GM12878 (cell line): ENCODE data around the gene NPL. TPM values are rescaled to one million over a fixed set of nuclear protein-coding genes. Genes with fewer than 3 reads are reported as not detected.

Experiments used
- ATAC-seq: fragments of 200-7000 bp; cut with Tn5 transposase; 3 replicates; pipeline ENCODE4 v1.9.1; 2020; ENCODE audit warnings: mild to moderate bottlenecking, moderate library complexity
- BruUV-seq: library from RNA; stranded (reverse); fragments of 400-500 nt; replicated peaks from 2 replicates; lab custom pipeline; 2021; lab: Mats Ljungman, UMichigan
- CTCF ChIA-PET: fragments of 300-600 bp; sonication (Branson Sonifier 250); formaldehyde crosslinking; extraction: SDS; loops from one replicate; lab custom pipeline; 2021; ENCODE audit warnings: inconsistent platforms; lab: Yijun Ruan, JAX
- POLR2A ChIA-PET: fragments of 350-600 bp; formaldehyde crosslinking; extraction: SDS; loops from one replicate; lab custom pipeline; 2021; ENCODE audit warnings: inconsistent platforms; lab: Charles Lee
- RAD21 ChIA-PET: fragments of 300-600 bp; sonication (Branson Sonifier 250); formaldehyde crosslinking; loops from one replicate; lab custom pipeline; 2023; ENCODE audit warnings: antibody characterized with exemption; ENCODE audit not compliant: unreplicated experiment; lab: Charles Lee
- SMC1A ChIA-PET: fragments of 300-600 bp; sonication (Branson Sonifier 250); formaldehyde crosslinking; loops from one replicate; lab custom pipeline; 2023; ENCODE audit not compliant: unreplicated experiment, uncharacterized antibody; lab: Charles Lee
- DNase-seq: peaks from one replicate; pipeline ENCODE4 v3.0.0-alpha.2; 2011; ENCODE audit warnings: low read depth, low spot score
- FAIRE-seq: peaks from 3 replicates; lab custom pipeline; 2011; peaks lifted over from hg19 to GRCh38; lab: Jason Lieb, UNC
- H2AFZ ChIP-seq: 2 replicates; pipeline ENCODE4 v1.6.0; 2011; ENCODE audit warnings: low read depth, low read length, control low read depth; ENCODE audit not compliant: control insufficient read depth
- H3K27ac ChIP-seq: 2 replicates; pipeline ENCODE4 v1.5.1; 2011; ENCODE audit warnings: control low read depth; ENCODE audit not compliant: control insufficient read depth, insufficient read depth
- H3K27me3 ChIP-seq, 2 experiments: replicated peaks in 1 of 2; 2 replicates each; pipeline versions ENCODE4 v1.6.0 to v1.6.1; 2011; ENCODE audit warnings: low read length in 1 of 2; ENCODE audit not compliant: control insufficient read depth in 2 of 2, insufficient read depth in 2 of 2
- H3K36me3 ChIP-seq, 2 experiments: 2 replicates each; pipeline ENCODE4 v1.5.1; 2011; ENCODE audit warnings: low read length in 1 of 2; ENCODE audit not compliant: control insufficient read depth in 2 of 2, insufficient read depth in 2 of 2
- H3K4me1 ChIP-seq: 2 replicates; pipeline ENCODE4 v1.6.1; 2011; ENCODE audit warnings: mild to moderate bottlenecking, low read length, moderate library complexity, mixed read lengths; ENCODE audit not compliant: control insufficient read depth, insufficient read depth
- H3K4me2 ChIP-seq: 2 replicates; pipeline ENCODE4 v1.6.0; 2011; ENCODE audit warnings: control low read depth; ENCODE audit not compliant: control insufficient read depth, insufficient read depth
- H3K4me3 ChIP-seq: fragments of 200-600 bp; sonication (generic); 2 replicates; pipeline ENCODE4 v1.5.1; 2016
- H3K79me2 ChIP-seq: 2 replicates; pipeline ENCODE4 v1.6.0; 2011; ENCODE audit warnings: low read length; ENCODE audit not compliant: control insufficient read depth, insufficient read depth
- H3K9ac ChIP-seq: 2 replicates; pipeline ENCODE4 v1.8.0; 2011; ENCODE audit warnings: low read length, control low read depth, mixed read lengths; ENCODE audit not compliant: control insufficient read depth, insufficient read depth
- H3K9me3 ChIP-seq: replicated peaks from 3 replicates; pipeline ENCODE4 v1.5.1; 2011; ENCODE audit warnings: mild to moderate bottlenecking, low read length; ENCODE audit not compliant: control insufficient read depth, insufficient read depth
- H4K20me1 ChIP-seq: 2 replicates; pipeline ENCODE4 v1.6.0; 2011; ENCODE audit not compliant: control insufficient read depth, insufficient read depth
- HCFC1 ChIP-seq: fragments of 150-350 bp; IDR thresholded peaks from 2 replicates; pipeline ENCODE4 v1.6.1; 2014; ENCODE audit warnings: low read length
- IKZF1 ChIP-seq: fragments of 450-650 bp; conservative IDR thresholded peaks from 2 replicates; pipeline ENCODE4 v1.6.1; 2017; ENCODE audit warnings: antibody characterized with exemption, mild to moderate bottlenecking
- NR2C2 ChIP-seq: IDR thresholded peaks from 2 replicates; pipeline ENCODE4 v1.6.1; 2011; ENCODE audit warnings: borderline replicate concordance, low read depth; ENCODE audit not compliant: control insufficient read depth, insufficient read length
- POLR2AphosphoS2 ChIP-seq: IDR thresholded peaks from 2 replicates; pipeline ENCODE4 v1.6.1; 2011; ENCODE audit warnings: low read depth, mild to moderate bottlenecking, low read length, improper control_type of control experiment, moderate library complexity
- RAD21 ChIP-seq: IDR thresholded peaks from 2 replicates; pipeline ENCODE4 v1.6.1; 2011; ENCODE audit warnings: mild to moderate bottlenecking, low read depth, low read length, moderate library complexity; ENCODE audit not compliant: insufficient read depth
- SPI1 ChIP-seq: IDR thresholded peaks from 2 replicates; pipeline ENCODE4 v1.6.1; 2011; ENCODE audit warnings: low read depth, mild to moderate bottlenecking, low read length, moderate library complexity, borderline replicate concordance; ENCODE audit not compliant: insufficient read depth
- YY1 ChIP-seq: IDR thresholded peaks from 2 replicates; pipeline ENCODE4 v1.6.1; 2011; ENCODE audit warnings: low read depth, mild to moderate bottlenecking, low read length
- ZNF384 ChIP-seq: IDR thresholded peaks from 2 replicates; pipeline ENCODE4 v1.6.1; 2012; ENCODE audit warnings: low read depth, mild to moderate bottlenecking, low read length, improper control_type of control experiment, borderline replicate concordance
- WGBS: methylation state at CpG from one replicate; pipeline ENCODE4 v1.1.6; 2016; ENCODE audit warnings: low lambda C conversion rate; ENCODE audit not compliant: insufficient replicate concordance, insufficient coverage; ENCODE audit errors: missing lambda C conversion rate; 5-methylcytosine and 5-hydroxymethylcytosine counted together
- in situ Hi-C: fragments of 300-500 bp; cut with MboI; formaldehyde crosslinking; loops from 9 replicates; pipeline ENCODE4 v1.14.3; 2018; ENCODE audit warnings: mixed read lengths
- intact Hi-C: fragments of 100-400 bp; cut with micrococcal nuclease; formaldehyde crosslinking; loops from one replicate; pipeline ENCODE4 v1.14.2; 2022; ENCODE audit not compliant: unreplicated experiment
- polyA plus RNA-seq, 11 experiments: library from polyadenylated mRNA; depleted of rRNA in 4 of 11; unstranded in 6 of 11; stranded (reverse) in 5 of 11; fragments of >200 nt; fragmentation: Nextera tagmentation in 4 of 11; fragmentation: Illumina TruSeq in 1 of 11; extraction: Ambion mirVana in 4 of 11; extraction: Trizol in 1 of 11; gene quantifications; 1 replicate in 1 of 11; 2 replicates in 10 of 11; pipeline versions ENCODE4 v1.2.1 to v1.2.3, GENCODE V29; 2011 to 2016; ENCODE audit warnings: inconsistent platforms in 2 of 11, missing spikeins in 2 of 11, low read depth in 1 of 11
- total RNA-seq, 4 experiments: library from RNA; depleted of rRNA in 3 of 4; stranded (reverse); fragments of >200 nt in 3 of 4; fragmentation: Illumina TruSeq in 1 of 4; extraction: Trizol in 1 of 4; gene quantifications; 2 replicates each; pipeline versions ENCODE4 v1.2.1 to v1.2.3, GENCODE V29; 2013 to 2021
- TF ChIP-seq, protein P1 (sequence below): IDR thresholded peaks from 2 replicates; pipeline ENCODE4 v1.6.1; 2011; ENCODE audit warnings: borderline replicate concordance, low read depth, mild to moderate bottlenecking, moderate library complexity, low read length; ENCODE audit not compliant: insufficient read depth, poor library complexity, severe bottlenecking
- TF ChIP-seq, protein P2 (sequence below): fragments of 450-650 bp; IDR thresholded peaks from 2 replicates; pipeline ENCODE4 v1.6.1; 2017; ENCODE audit warnings: mild to moderate bottlenecking, moderate library complexity
- TF ChIP-seq, protein P3 (sequence below): fragments of 150-350 bp; IDR thresholded peaks from 2 replicates; pipeline ENCODE4 v1.6.1; 2016; ENCODE audit warnings: low read depth, low read length

Gene NPL
- total and polyA plus RNA-seq, 10 of the 15 experiments (the other 5 are each of a cell fraction or from before 2014, with no cell fraction given), result 5.3 to 19.2 (median 10.0) TPM

DNA sequence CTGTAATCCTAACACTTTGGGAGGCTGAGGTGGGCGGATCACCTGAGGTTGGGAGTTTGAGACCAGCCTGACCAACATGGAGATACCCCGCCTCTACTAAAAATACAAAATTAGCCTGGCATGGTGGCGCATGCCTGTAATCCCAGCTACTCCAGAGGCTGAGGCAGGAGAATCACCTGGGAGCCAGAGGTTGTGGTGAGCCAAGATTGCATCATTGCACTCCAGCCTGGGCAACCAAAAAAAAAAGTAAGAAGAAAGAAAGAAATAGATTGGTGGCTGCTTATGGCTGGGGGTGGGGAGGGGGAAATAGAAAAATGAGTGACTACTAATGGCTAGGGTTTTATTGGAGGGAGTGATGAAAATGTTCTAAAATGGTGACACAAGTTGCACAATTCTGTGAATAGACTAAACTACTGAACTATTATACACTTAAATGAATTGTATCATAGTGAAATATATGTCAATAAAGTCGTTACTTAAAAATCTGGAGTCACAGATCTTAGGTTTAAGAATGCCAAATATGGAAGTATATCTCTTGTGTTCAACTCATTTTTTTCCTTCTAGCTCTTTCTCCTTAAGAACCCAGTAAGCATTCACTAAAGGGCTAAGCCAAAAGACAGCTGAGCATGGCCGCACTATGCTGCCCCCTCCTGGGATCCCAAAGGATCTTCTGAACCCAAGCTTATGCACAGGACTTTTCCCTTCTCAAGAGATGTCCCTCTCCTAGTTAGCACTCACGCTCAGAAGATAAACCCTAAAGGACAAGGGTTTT is 3.2 kb upstream of the NPL start:
- H2AFZ ChIP-seq, result no peak overlapping the region
- no TSS peak for BruUV-seq
- ATAC-seq, result no peak
- ChIA-PET POLR2A (interaction anchor here (1.2 to 1.8 kb wide), 4 partner anchors 43 to 197 kb away, joined by 3 to 4 read pairs (median 4); partner anchors contain the start of gene RNASEL), RAD21 (interaction anchor here (0.6 to 9.9 kb wide), 11 partner anchors 16 to 643 kb away, joined by 3 to 946 read pairs (median 3); partner anchors contain the start of genes RGS16 and RNASEL), CTCF (interaction anchor here (0.6 to 18.8 kb wide), 35 partner anchors 10 to 701 kb away, joined by 3 to 1888 read pairs (median 4); partner anchors contain the start of genes RGS16, RGSL1 and RNASEL), SMC1A (interaction anchor here (0.6 to 15.3 kb wide), 14 partner anchors 16 to 643 kb away, joined by 3 to 1145 read pairs (median 4); partner anchors contain the start of genes RGS16, RGSL1 and RNASEL)
- peaks cover 12% of the 10 kb centered on the region; the same call in 1 of the 2 replicates for H3K4me1 ChIP-seq
- peak; percentile 59 for FAIRE-seq
- H3K27me3 ChIP-seq, result no peaks in the 10 kb centered on the region
- H3K4me3 ChIP-seq, result no peak overlapping the region
- no peak for DNase-seq
- no peaks in the 10 kb centered on the region for H3K79me2 ChIP-seq
- no peak overlapping the region for H3K4me2 ChIP-seq
- no peaks in the 10 kb centered on the region for H3K9me3 ChIP-seq
- no peaks in the 10 kb centered on the region for H3K36me3 ChIP-seq
- no peak overlapping the region for H3K27ac ChIP-seq
- intact Hi-C loops (no loop called here), in situ Hi-C loops (loop anchor here (5.0 to 10.0 kb wide), 3 partner anchors 189 to 642 kb away; no protein-coding TSS in a partner anchor)
- H4K20me1 ChIP-seq, result no peaks in the 10 kb centered on the region
- H3K9ac ChIP-seq, result no peak overlapping the region
- 37% methylated on average over 6 of the region's 6 CpGs for WGBS
- no peak for TF ChIP-seq HCFC1
- TF ChIP-seq, protein P1, sequence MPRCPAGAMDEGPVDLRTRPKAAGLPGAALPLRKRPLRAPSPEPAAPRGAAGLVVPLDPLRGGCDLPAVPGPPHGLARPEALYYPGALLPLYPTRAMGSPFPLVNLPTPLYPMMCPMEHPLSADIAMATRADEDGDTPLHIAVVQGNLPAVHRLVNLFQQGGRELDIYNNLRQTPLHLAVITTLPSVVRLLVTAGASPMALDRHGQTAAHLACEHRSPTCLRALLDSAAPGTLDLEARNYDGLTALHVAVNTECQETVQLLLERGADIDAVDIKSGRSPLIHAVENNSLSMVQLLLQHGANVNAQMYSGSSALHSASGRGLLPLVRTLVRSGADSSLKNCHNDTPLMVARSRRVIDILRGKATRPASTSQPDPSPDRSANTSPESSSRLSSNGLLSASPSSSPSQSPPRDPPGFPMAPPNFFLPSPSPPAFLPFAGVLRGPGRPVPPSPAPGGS, result no peak
- no peak for TF ChIP-seq ZNF384
- no peak for TF ChIP-seq POLR2AphosphoS2
- no peak for TF ChIP-seq NR2C2
- peak; percentile 68 for TF ChIP-seq RAD21
- TF ChIP-seq, protein P2, sequence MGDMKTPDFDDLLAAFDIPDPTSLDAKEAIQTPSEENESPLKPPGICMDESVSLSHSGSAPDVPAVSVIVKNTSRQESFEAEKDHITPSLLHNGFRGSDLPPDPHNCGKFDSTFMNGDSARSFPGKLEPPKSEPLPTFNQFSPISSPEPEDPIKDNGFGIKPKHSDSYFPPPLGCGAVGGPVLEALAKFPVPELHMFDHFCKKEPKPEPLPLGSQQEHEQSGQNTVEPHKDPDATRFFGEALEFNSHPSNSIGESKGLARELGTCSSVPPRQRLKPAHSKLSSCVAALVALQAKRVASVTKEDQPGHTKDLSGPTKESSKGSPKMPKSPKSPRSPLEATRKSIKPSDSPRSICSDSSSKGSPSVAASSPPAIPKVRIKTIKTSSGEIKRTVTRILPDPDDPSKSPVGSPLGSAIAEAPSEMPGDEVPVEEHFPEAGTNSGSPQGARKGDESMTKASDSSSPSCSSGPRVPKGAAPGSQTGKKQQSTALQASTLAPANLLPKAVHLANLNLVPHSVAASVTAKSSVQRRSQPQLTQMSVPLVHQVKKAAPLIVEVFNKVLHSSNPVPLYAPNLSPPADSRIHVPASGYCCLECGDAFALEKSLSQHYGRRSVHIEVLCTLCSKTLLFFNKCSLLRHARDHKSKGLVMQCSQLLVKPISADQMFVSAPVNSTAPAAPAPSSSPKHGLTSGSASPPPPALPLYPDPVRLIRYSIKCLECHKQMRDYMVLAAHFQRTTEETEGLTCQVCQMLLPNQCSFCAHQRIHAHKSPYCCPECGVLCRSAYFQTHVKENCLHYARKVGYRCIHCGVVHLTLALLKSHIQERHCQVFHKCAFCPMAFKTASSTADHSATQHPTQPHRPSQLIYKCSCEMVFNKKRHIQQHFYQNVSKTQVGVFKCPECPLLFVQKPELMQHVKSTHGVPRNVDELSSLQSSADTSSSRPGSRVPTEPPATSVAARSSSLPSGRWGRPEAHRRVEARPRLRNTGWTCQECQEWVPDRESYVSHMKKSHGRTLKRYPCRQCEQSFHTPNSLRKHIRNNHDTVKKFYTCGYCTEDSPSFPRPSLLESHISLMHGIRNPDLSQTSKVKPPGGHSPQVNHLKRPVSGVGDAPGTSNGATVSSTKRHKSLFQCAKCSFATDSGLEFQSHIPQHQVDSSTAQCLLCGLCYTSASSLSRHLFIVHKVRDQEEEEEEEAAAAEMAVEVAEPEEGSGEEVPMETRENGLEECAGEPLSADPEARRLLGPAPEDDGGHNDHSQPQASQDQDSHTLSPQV, result no peak
- no peak for TF ChIP-seq SPI1
- TF ChIP-seq IKZF1, result no peak
- TF ChIP-seq, protein P3, sequence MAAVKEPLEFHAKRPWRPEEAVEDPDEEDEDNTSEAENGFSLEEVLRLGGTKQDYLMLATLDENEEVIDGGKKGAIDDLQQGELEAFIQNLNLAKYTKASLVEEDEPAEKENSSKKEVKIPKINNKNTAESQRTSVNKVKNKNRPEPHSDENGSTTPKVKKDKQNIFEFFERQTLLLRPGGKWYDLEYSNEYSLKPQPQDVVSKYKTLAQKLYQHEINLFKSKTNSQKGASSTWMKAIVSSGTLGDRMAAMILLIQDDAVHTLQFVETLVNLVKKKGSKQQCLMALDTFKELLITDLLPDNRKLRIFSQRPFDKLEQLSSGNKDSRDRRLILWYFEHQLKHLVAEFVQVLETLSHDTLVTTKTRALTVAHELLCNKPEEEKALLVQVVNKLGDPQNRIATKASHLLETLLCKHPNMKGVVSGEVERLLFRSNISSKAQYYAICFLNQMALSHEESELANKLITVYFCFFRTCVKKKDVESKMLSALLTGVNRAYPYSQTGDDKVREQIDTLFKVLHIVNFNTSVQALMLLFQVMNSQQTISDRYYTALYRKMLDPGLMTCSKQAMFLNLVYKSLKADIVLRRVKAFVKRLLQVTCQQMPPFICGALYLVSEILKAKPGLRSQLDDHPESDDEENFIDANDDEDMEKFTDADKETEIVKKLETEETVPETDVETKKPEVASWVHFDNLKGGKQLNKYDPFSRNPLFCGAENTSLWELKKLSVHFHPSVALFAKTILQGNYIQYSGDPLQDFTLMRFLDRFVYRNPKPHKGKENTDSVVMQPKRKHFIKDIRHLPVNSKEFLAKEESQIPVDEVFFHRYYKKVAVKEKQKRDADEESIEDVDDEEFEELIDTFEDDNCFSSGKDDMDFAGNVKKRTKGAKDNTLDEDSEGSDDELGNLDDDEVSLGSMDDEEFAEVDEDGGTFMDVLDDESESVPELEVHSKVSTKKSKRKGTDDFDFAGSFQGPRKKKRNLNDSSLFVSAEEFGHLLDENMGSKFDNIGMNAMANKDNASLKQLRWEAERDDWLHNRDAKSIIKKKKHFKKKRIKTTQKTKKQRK, result no peak
- peak; percentile 50; the same call in 1 of the 2 replicates for TF ChIP-seq YY1
